SK-N-SH (cell line): ENCODE measurements around the gene PPEF1. TPM values are rescaled to one million over a fixed set of nuclear protein-coding genes. Genes with fewer than 3 reads are reported as not detected.

ENCODE experiments used
- CTCF ChIA-PET: fragments of 300-600, 350-600 bp; formaldehyde crosslinking; extraction: SDS; loops from one replicate; lab custom pipeline; 2021; lab: Yijun Ruan, JAX
- POLR2A ChIA-PET: fragments of 350-600 bp; sonication (Branson Sonifier 250); formaldehyde crosslinking; extraction: SDS; loops from one replicate; lab custom pipeline; 2020; ENCODE audit warnings: antibody characterized with exemption, inconsistent platforms; lab: Yijun Ruan, JAX
- DNase-seq: peaks from one replicate; pipeline ENCODE4 v3.0.0; 2012
- H2AFZ ChIP-seq: fragments of 200-600 bp; sonication (generic); 2 replicates; pipeline ENCODE4 v1.8.1; 2016; ENCODE audit warnings: antibody characterized with exemption, mild to moderate bottlenecking, low read depth
- H3F3A ChIP-seq: fragments of 200-600 bp; sonication (generic); replicated peaks from 2 replicates; pipeline ENCODE3; 2016; ENCODE audit warnings: antibody characterized with exemption, mild to moderate bottlenecking; ENCODE audit not compliant: insufficient read depth
- H3K27ac ChIP-seq, 2 experiments: fragments of 200-500 bp in 1 of 2; fragments of 200-600 bp in 1 of 2; sonication (Bioruptor generic) in 1 of 2; sonication (generic), shearing (Covaris generic) in 1 of 2; 2 replicates each; pipeline versions ENCODE4 v1.5.1 to v1.6.1; 2014 to 2016; ENCODE audit warnings: low read depth in 2 of 2, inconsistent platforms in 1 of 2, low read length in 1 of 2, mild to moderate bottlenecking in 1 of 2, mixed read lengths in 1 of 2
- H3K27me3 ChIP-seq: fragments of 200-600 bp; sonication (generic), shearing (Covaris generic); 2 replicates; pipeline ENCODE4 v1.6.1; 2016; ENCODE audit warnings: mixed run types; ENCODE audit not compliant: insufficient read depth
- H3K36me3 ChIP-seq, 2 experiments: fragments of 200-500 bp in 1 of 2; fragments of 200-600 bp in 1 of 2; sonication (Bioruptor generic) in 1 of 2; sonication (generic) in 1 of 2; replicated peaks in 1 of 2; 2 replicates each; pipeline versions ENCODE3 to v1.5.1; 2014 to 2016; ENCODE audit warnings: low read length in 1 of 2, mild to moderate bottlenecking in 1 of 2; ENCODE audit not compliant: insufficient read depth in 2 of 2, control insufficient read depth in 1 of 2
- H3K4me1 ChIP-seq, 2 experiments: fragments of 200-500 bp in 1 of 2; fragments of 200-600 bp in 1 of 2; sonication (Bioruptor generic) in 1 of 2; sonication (generic), shearing (Covaris generic) in 1 of 2; 2 replicates each; pipeline versions ENCODE4 v1.5.1 to v1.6.1; 2014 to 2016; ENCODE audit warnings: low read depth in 1 of 2, low read length in 1 of 2, mixed run types in 1 of 2; ENCODE audit not compliant: insufficient read depth in 2 of 2, control insufficient read depth in 1 of 2
- H3K4me2 ChIP-seq: fragments of 200-600 bp; sonication (generic), shearing (Covaris generic); 2 replicates; pipeline ENCODE4 v1.6.1; 2017; ENCODE audit warnings: mixed run types
- H3K4me3 ChIP-seq, 2 experiments: fragments of 200-500 bp in 1 of 2; fragments of 200-600 bp in 1 of 2; sonication (Bioruptor generic) in 1 of 2; sonication (generic), shearing (Covaris generic) in 1 of 2; 2 replicates each; pipeline versions ENCODE4 v1.5.1 to v1.8.1; 2014 to 2016; ENCODE audit warnings: low read depth in 2 of 2, inconsistent platforms in 1 of 2, low read length in 1 of 2, mild to moderate bottlenecking in 1 of 2, mixed read lengths in 1 of 2, moderate library complexity in 1 of 2
- H3K79me2 ChIP-seq: fragments of 200-600 bp; sonication (generic); 2 replicates; pipeline ENCODE4 v1.8.1; 2017; ENCODE audit warnings: mild to moderate bottlenecking; ENCODE audit not compliant: insufficient read depth
- H3K9ac ChIP-seq: fragments of 200-600 bp; sonication (generic); 2 replicates; pipeline ENCODE4 v1.6.1; 2017; ENCODE audit warnings: mixed run types
- H3K9me2 ChIP-seq: fragments of 200-600 bp; sonication (generic); 2 replicates; pipeline ENCODE4 v1.6.1; 2017; ENCODE audit warnings: mixed run types
- H3K9me3 ChIP-seq: fragments of 200-600 bp; sonication (generic); 2 replicates; pipeline ENCODE4 v1.6.1; 2017; ENCODE audit warnings: mixed run types, mild to moderate bottlenecking, moderate library complexity
- H4K20me1 ChIP-seq: fragments of 200-600 bp; sonication (generic); 2 replicates; pipeline ENCODE4 v1.6.1; 2017; ENCODE audit warnings: mild to moderate bottlenecking, mixed run types; ENCODE audit not compliant: insufficient read depth
- CHD2 ChIP-seq: fragments of 150-350 bp; IDR thresholded peaks from 2 replicates; pipeline ENCODE4 v1.6.1; 2018; ENCODE audit warnings: low read length; ENCODE audit not compliant: partially characterized antibody
- ELF1 ChIP-seq: IDR thresholded peaks from 2 replicates; pipeline ENCODE4 v1.4.0; 2012
- EP300 ChIP-seq, 2 experiments: IDR thresholded peaks; 2 replicates each; pipeline versions ENCODE4 v1.4.0 to v1.6.1; 2012; ENCODE audit warnings: borderline replicate concordance in 1 of 2, low read depth in 1 of 2, low read length in 1 of 2
- FOSL2 ChIP-seq: IDR thresholded peaks from 2 replicates; pipeline ENCODE4 v1.4.0; 2012; ENCODE audit warnings: low read depth, mild to moderate bottlenecking, moderate library complexity, borderline replicate concordance
- FOXJ3 ChIP-seq: sonication (generic); formaldehyde crosslinking; IDR thresholded peaks from 2 replicates; pipeline ENCODE4 v1.5.1; 2020; ENCODE audit warnings: mild to moderate bottlenecking, missing genetic modification reagents
- FOXM1 ChIP-seq: IDR thresholded peaks from 2 replicates; pipeline ENCODE4 v1.4.0; 2012; ENCODE audit warnings: low read depth, mild to moderate bottlenecking
- MAX ChIP-seq: IDR thresholded peaks from 2 replicates; pipeline ENCODE4 v1.4.0; 2012; ENCODE audit warnings: low read depth
- MEF2A ChIP-seq: IDR thresholded peaks from 2 replicates; pipeline ENCODE4 v1.4.0; 2012; ENCODE audit warnings: low read depth, borderline replicate concordance
- NRF1 ChIP-seq: IDR thresholded peaks from 2 replicates; pipeline ENCODE4 v1.6.1; 2012; ENCODE audit warnings: low read depth, mild to moderate bottlenecking, low read length
- PBX3 ChIP-seq: IDR thresholded peaks from 2 replicates; pipeline ENCODE4; 2012
- RAD21 ChIP-seq: IDR thresholded peaks from 2 replicates; pipeline ENCODE4 v1.6.1; 2012; ENCODE audit warnings: mild to moderate bottlenecking, low read length
- RCOR1 ChIP-seq: fragments of 150-350 bp; IDR thresholded peaks from 2 replicates; pipeline ENCODE4 v1.6.1; 2017; ENCODE audit warnings: antibody characterized with exemption, low read length
- RFX5 ChIP-seq: IDR thresholded peaks from 2 replicates; pipeline ENCODE4 v1.6.1; 2012; ENCODE audit warnings: mild to moderate bottlenecking, improper control_type of control experiment, low read length
- RXRA ChIP-seq: IDR thresholded peaks from 2 replicates; pipeline ENCODE4 v1.4.0; 2012; ENCODE audit warnings: low read depth, mild to moderate bottlenecking, borderline replicate concordance
- TAF1 ChIP-seq: IDR thresholded peaks from 2 replicates; pipeline ENCODE4 v1.6.1; 2012; ENCODE audit warnings: low read depth, mild to moderate bottlenecking, low read length, moderate library complexity, borderline replicate concordance
- TCF12 ChIP-seq: IDR thresholded peaks from 2 replicates; pipeline ENCODE4 v1.4.0; 2012
- USF2 ChIP-seq: fragments of 150-350 bp; IDR thresholded peaks from 2 replicates; pipeline ENCODE4 v1.6.1; 2017; ENCODE audit warnings: antibody characterized with exemption, low read length, low read depth, borderline replicate concordance
- WGBS: methylation state at CpG from one replicate; pipeline ENCODE4 v1.1.6; 2017; ENCODE audit warnings: low lambda C conversion rate; 5-methylcytosine and 5-hydroxymethylcytosine counted together
- polyA plus RNA-seq, 3 experiments: library from polyadenylated mRNA; depleted of rRNA; stranded (reverse); fragments of >200 nt; gene quantifications; 2 replicates each; pipeline ENCODE4 v1.2.3, GENCODE V29; 2012

PPEF1 gene
- polyA plus RNA-seq, 1 of the 3 experiments (the other 2 are of a cell fraction) = 0.16 TPM

- Histone ChIP-seq H2AFZ (no peak overlapping the region), H3F3A (no peaks in the 10 kb centered on the region), H3K36me3 (no peaks in the 10 kb centered on the region), H3K4me1 (peaks cover 0 to 10% of the 10 kb centered on the region in 2 experiments; a peak in 2 of 4 replicates)
- 52% methylated on average over 4 of the region's 4 CpGs for WGBS
- no peak for TF ChIP-seq TCF12
- no peak for TF ChIP-seq RCOR1
- TF ChIP-seq MEF2A = no peak
- no peak for TF ChIP-seq RXRA
- TF ChIP-seq, all 33 proteins: peak for 0
- no peak overlapping the region for H3K4me2 ChIP-seq
- H3K9me3 ChIP-seq = no peaks in the 10 kb centered on the region
- CTCF ChIA-PET = interaction anchor here (0.9 to 1.2 kb wide), 2 partner anchors 13 kb away, joined by 3 to 5 read pairs; no protein-coding TSS in a partner anchor
- no peaks in the 10 kb centered on the region for H3K79me2 ChIP-seq
- no peak for DNase-seq
- POLR2A ChIA-PET = no interaction called here
- H3K4me3 ChIP-seq = no peak overlapping the region
- peak overlapping the region in 1 of 2 experiments; percentile 77; a peak in 2 of 4 replicates for H3K27ac ChIP-seq
- no peaks in the 10 kb centered on the region for H3K27me3 ChIP-seq
- H4K20me1 ChIP-seq = no peaks in the 10 kb centered on the region
- H3K9me2 ChIP-seq = no peaks in the 10 kb centered on the region
- H3K9ac ChIP-seq = no peak overlapping the region
These were observed 14.9 kb upstream of the PPEF1 start for GRCh38 chrX:18692541-18692940.

GRCh38 chrX:18696653-18697052 is 10.8 kb upstream of the PPEF1 start:
- Histone ChIP-seq H3F3A (no peaks in the 10 kb centered on the region), H3K4me1 (peaks cover 0 to 9% of the 10 kb centered on the region in 2 experiments; a peak in 2 of 4 replicates)
- 60% methylated on average over 1 of the region's 3 CpGs for WGBS

GRCh38 chrX:18698737-18699650 is 8.5 kb upstream of the PPEF1 start:
- POLR2A ChIA-PET = no interaction called here
- Histone ChIP-seq H4K20me1 (no peaks in the 10 kb centered on the region), H3K9ac (no peak overlapping the region), H3K36me3 (no peaks in the 10 kb centered on the region), H3K4me2 (no peak overlapping the region), H3K27me3 (no peaks in the 10 kb centered on the region), H2AFZ (no peak overlapping the region), H3F3A (no peaks in the 10 kb centered on the region), H3K79me2 (no peaks in the 10 kb centered on the region), H3K9me3 (no peaks in the 10 kb centered on the region), H3K27ac (no peak overlapping the region), H3K4me3 (no peak overlapping the region), H3K9me2 (no peaks in the 10 kb centered on the region), H3K4me1 (peaks cover 0 to 14% of the 10 kb centered on the region in 2 experiments; a peak in 1 of 4 replicates)
- CTCF ChIA-PET = no interaction called here
- no peak for DNase-seq
- 54% methylated on average over 11 of the region's 12 CpGs for WGBS
- TF ChIP-seq ELF1 = no peak
- no peak for TF ChIP-seq USF2
- no peak for TF ChIP-seq RAD21
- no peak for TF ChIP-seq FOXJ3
- TF ChIP-seq TAF1 = no peak
- TF ChIP-seq FOSL2 = no peak
- TF ChIP-seq EP300 (IDR thresholded peaks at IDR 0.05; ENCODE audit: borderline replicate concordance in 1 of 2, low read depth in 1 of 2, low read length in 1 of 2) = no peak
- TF ChIP-seq MAX = no peak
- TF ChIP-seq FOXM1 = no peak
- TF ChIP-seq CHD2 = no peak

More at GRCh38 chrX:18696653-18697052, 10.8 kb upstream of the PPEF1 start:
- H3K27ac ChIP-seq = no peak overlapping the region
- no peak for DNase-seq
- H3K27me3 ChIP-seq = no peaks in the 10 kb centered on the region
- H4K20me1 ChIP-seq = no peaks in the 10 kb centered on the region
- no peak overlapping the region for H2AFZ ChIP-seq
- H3K9me2 ChIP-seq = no peaks in the 10 kb centered on the region
- no peak for TF ChIP-seq PBX3
- no peak for TF ChIP-seq CHD2
- no peak for TF ChIP-seq TAF1
- TF ChIP-seq RFX5 = no peak
- no peak for TF ChIP-seq NRF1
- TF ChIP-seq, all 33 proteins: peak for 0
- Histone ChIP-seq H3K4me3 (no peak overlapping the region), H3K9me3 (no peaks in the 10 kb centered on the region), H3K79me2 (no peaks in the 10 kb centered on the region), H3K9ac (no peak overlapping the region), H3K36me3 (no peaks in the 10 kb centered on the region), H3K4me2 (no peak overlapping the region)
- ChIA-PET CTCF (interaction anchor here (1.1 kb wide), 1 partner anchor 202 kb away, joined by 3 read pairs; no protein-coding TSS in a partner anchor), POLR2A (interaction anchor here (0.6 kb wide), 1 partner anchor 135 kb away, joined by 3 read pairs; no protein-coding TSS in a partner anchor)
